Measurements from ENCODE around the gene CPAMD8. TPM values are rescaled to one million over a fixed set of nuclear protein-coding genes. Genes with fewer than 3 reads are reported as not detected.

CPAMD8 gene
- total and polyA plus RNA-seq, 5 donors from 2014 or later, result 0.03 to 2.3 (median 0.36) TPM; not detected in 1

GRCh38 chr19:17070421-17070820 is 43.8 kb upstream of the CPAMD8 start:
- no peaks in the 10 kb centered on the region for H3K27me3 ChIP-seq (ENCODE audit: control insufficient read depth, insufficient read depth, low read length)
- H3K4me1 ChIP-seq (ENCODE audit: control insufficient read depth, insufficient read depth, low read length, poor library complexity, severe bottlenecking), result peaks cover 14% of the 10 kb centered on the region
- Mint-ChIP-seq H3K4me1 (peaks cover 7 to 50% (median 28%) of the 10 kb centered on the region in 4 donors), H3K4me3 (peak overlapping the region in 1 of 4 donors; percentile 90), H3K9me3 (no peaks in the 10 kb centered on the region), H3K27me3 (no peaks in the 10 kb centered on the region), H3K36me3 (peaks cover 28% of the 10 kb centered on the region), H3K27ac (peak overlapping the region; percentile 52 to 92 (median 71))
- peaks cover 26% of the 10 kb centered on the region for H3K36me3 ChIP-seq (ENCODE audit: control insufficient read depth, insufficient read depth, low read length)
- no peaks in the 10 kb centered on the region for H3K9me3 ChIP-seq (ENCODE audit: control insufficient read depth in 2 of 2, low read length in 2 of 2)
- no peak for ATAC-seq (ENCODE audit: low read depth in 2 of 2)
- H3K27ac ChIP-seq (ENCODE audit: insufficient read depth, low read length, poor library complexity, severe bottlenecking), result no peak overlapping the region
- no peak overlapping the region for H3K4me3 ChIP-seq (ENCODE audit: low read depth, low read length)
- DNase-seq, result no peak

GRCh38 chr19:17069193-17069592 is 42.6 kb upstream of the CPAMD8 start:
- H3K4me1 ChIP-seq (ENCODE audit: control insufficient read depth, insufficient read depth, low read length, poor library complexity, severe bottlenecking), result peaks cover 15% of the 10 kb centered on the region
- ATAC-seq (ENCODE audit: low read depth in 2 of 2), result no peak
- no peak overlapping the region for H3K27ac Mint-ChIP-seq

GRCh38 chr19:17063428-17063827 is 36.8 kb upstream of the CPAMD8 start:
- no peaks in the 10 kb centered on the region for H3K27me3 ChIP-seq (ENCODE audit: control insufficient read depth, insufficient read depth, low read length)
- Mint-ChIP-seq H3K9me3 (no peaks in the 10 kb centered on the region), H3K4me3 (peak overlapping the region in 1 of 4 donors; percentile 65), H3K27ac (peak overlapping the region; percentile 40 to 94 (median 91)), H3K4me1 (peaks cover 24 to 40% (median 27%) of the 10 kb centered on the region in 4 donors), H3K36me3 (peaks cover 38% of the 10 kb centered on the region), H3K27me3 (no peaks in the 10 kb centered on the region)
- H3K36me3 ChIP-seq (ENCODE audit: control insufficient read depth, insufficient read depth, low read length), result peaks cover 25% of the 10 kb centered on the region
- H3K27ac ChIP-seq (ENCODE audit: insufficient read depth, low read length, poor library complexity, severe bottlenecking), result peak overlapping the region; percentile 28
- ATAC-seq (ENCODE audit: low read depth in 2 of 2) (peak in 1 of 2 donors; percentile 35), DNase-seq (peak in 2 of 3 donors; percentile 16 to 20)
- H3K4me3 ChIP-seq (ENCODE audit: low read depth, low read length), result peak overlapping the region; percentile 13
- H3K4me1 ChIP-seq (ENCODE audit: control insufficient read depth, insufficient read depth, low read length, poor library complexity, severe bottlenecking), result peaks cover 15% of the 10 kb centered on the region
- no peaks in the 10 kb centered on the region for H3K9me3 ChIP-seq (ENCODE audit: control insufficient read depth in 2 of 2, low read length in 2 of 2)

More at GRCh38 chr19:17069193-17069592, 42.6 kb upstream of the CPAMD8 start:
- DNase-seq, result no peak
- peaks cover 35% of the 10 kb centered on the region for H3K36me3 Mint-ChIP-seq
- no peak overlapping the region for H3K4me3 ChIP-seq (ENCODE audit: low read depth, low read length)
- no peaks in the 10 kb centered on the region for H3K27me3 ChIP-seq (ENCODE audit: control insufficient read depth, insufficient read depth, low read length)
- H3K9me3 Mint-ChIP-seq, result no peaks in the 10 kb centered on the region
- peak overlapping the region in 1 of 4 donors; percentile 15 for H3K4me3 Mint-ChIP-seq
- H3K27ac ChIP-seq (ENCODE audit: insufficient read depth, low read length, poor library complexity, severe bottlenecking), result no peak overlapping the region
- H3K4me1 Mint-ChIP-seq, result peaks cover 15 to 55% (median 35%) of the 10 kb centered on the region in 4 donors
- H3K27me3 Mint-ChIP-seq, result no peaks in the 10 kb centered on the region
- H3K36me3 ChIP-seq (ENCODE audit: control insufficient read depth, insufficient read depth, low read length), result peaks cover 26% of the 10 kb centered on the region
- H3K9me3 ChIP-seq (ENCODE audit: control insufficient read depth in 2 of 2, low read length in 2 of 2), result no peaks in the 10 kb centered on the region

- Mint-ChIP-seq H3K4me1 (peaks cover 17 to 32% (median 21%) of the 10 kb centered on the region in 4 donors), H3K4me3 (no peak overlapping the region), H3K9me3 (no peaks in the 10 kb centered on the region), H3K27me3 (no peaks in the 10 kb centered on the region), H3K27ac (no peak overlapping the region), H3K36me3 (peaks cover 36% of the 10 kb centered on the region)
- H3K36me3 ChIP-seq (ENCODE audit: control insufficient read depth, insufficient read depth, low read length), result peaks cover 34% of the 10 kb centered on the region
- DNase-seq (no peak), ATAC-seq (ENCODE audit: low read depth in 2 of 2) (no peak)
- H3K9me3 ChIP-seq (ENCODE audit: control insufficient read depth in 2 of 2, low read length in 2 of 2), result no peaks in the 10 kb centered on the region
- H3K27ac ChIP-seq (ENCODE audit: insufficient read depth, low read length, poor library complexity, severe bottlenecking), result no peak overlapping the region
- H3K4me3 ChIP-seq (ENCODE audit: low read depth, low read length), result no peak overlapping the region
- no peaks in the 10 kb centered on the region for H3K27me3 ChIP-seq (ENCODE audit: control insufficient read depth, insufficient read depth, low read length)
- peaks cover 15% of the 10 kb centered on the region for H3K4me1 ChIP-seq (ENCODE audit: control insufficient read depth, insufficient read depth, low read length, poor library complexity, severe bottlenecking)
Observed at GRCh38 chr19:17061691-17062090, 35.1 kb upstream of the CPAMD8 start.

GRCh38 chr19:17061205-17061604 is 34.6 kb upstream of the CPAMD8 start:
- Histone ChIP-seq H3K4me1 (ENCODE audit: control insufficient read depth, insufficient read depth, low read length, poor library complexity, severe bottlenecking) (peaks cover 15% of the 10 kb centered on the region), H3K36me3 (ENCODE audit: control insufficient read depth, insufficient read depth, low read length) (peaks cover 36% of the 10 kb centered on the region), H3K9me3 (ENCODE audit: control insufficient read depth in 2 of 2, low read length in 2 of 2) (no peaks in the 10 kb centered on the region), H3K27me3 (ENCODE audit: control insufficient read depth, insufficient read depth, low read length) (no peaks in the 10 kb centered on the region), H3K27ac (ENCODE audit: insufficient read depth, low read length, poor library complexity, severe bottlenecking) (no peak overlapping the region), H3K4me3 (ENCODE audit: low read depth, low read length) (no peak overlapping the region)
- peaks cover 17 to 29% (median 19%) of the 10 kb centered on the region in 4 donors for H3K4me1 Mint-ChIP-seq
- no peak overlapping the region for H3K4me3 Mint-ChIP-seq
- H3K27me3 Mint-ChIP-seq, result no peaks in the 10 kb centered on the region
- peaks cover 36% of the 10 kb centered on the region for H3K36me3 Mint-ChIP-seq
- DNase-seq (no peak), ATAC-seq (ENCODE audit: low read depth in 2 of 2) (no peak)
- no peaks in the 10 kb centered on the region for H3K9me3 Mint-ChIP-seq
- no peak overlapping the region for H3K27ac Mint-ChIP-seq

GRCh38 chr19:17060802-17061201 is 34.2 kb upstream of the CPAMD8 start:
- Histone ChIP-seq H3K9me3 (ENCODE audit: control insufficient read depth in 2 of 2, low read length in 2 of 2) (no peaks in the 10 kb centered on the region), H3K27ac (ENCODE audit: insufficient read depth, low read length, poor library complexity, severe bottlenecking) (no peak overlapping the region), H3K4me1 (ENCODE audit: control insufficient read depth, insufficient read depth, low read length, poor library complexity, severe bottlenecking) (peaks cover 15% of the 10 kb centered on the region), H3K36me3 (ENCODE audit: control insufficient read depth, insufficient read depth, low read length) (peaks cover 40% of the 10 kb centered on the region), H3K27me3 (ENCODE audit: control insufficient read depth, insufficient read depth, low read length) (no peaks in the 10 kb centered on the region), H3K4me3 (ENCODE audit: low read depth, low read length) (no peak overlapping the region)
- DNase-seq (no peak), ATAC-seq (ENCODE audit: low read depth in 2 of 2) (no peak)
- no peak overlapping the region for H3K4me3 Mint-ChIP-seq
- no peak overlapping the region for H3K27ac Mint-ChIP-seq
- H3K9me3 Mint-ChIP-seq, result no peaks in the 10 kb centered on the region
- peaks cover 16 to 29% (median 19%) of the 10 kb centered on the region in 4 donors for H3K4me1 Mint-ChIP-seq
- no peaks in the 10 kb centered on the region for H3K27me3 Mint-ChIP-seq
- peaks cover 36% of the 10 kb centered on the region for H3K36me3 Mint-ChIP-seq

GRCh38 chr19:17058236-17058635 is 31.6 kb upstream of the CPAMD8 start:
- Histone ChIP-seq H3K27ac (ENCODE audit: insufficient read depth, low read length, poor library complexity, severe bottlenecking) (no peak overlapping the region), H3K36me3 (ENCODE audit: control insufficient read depth, insufficient read depth, low read length) (peaks cover 53% of the 10 kb centered on the region), H3K27me3 (ENCODE audit: control insufficient read depth, insufficient read depth, low read length) (no peaks in the 10 kb centered on the region), H3K4me1 (ENCODE audit: control insufficient read depth, insufficient read depth, low read length, poor library complexity, severe bottlenecking) (peaks cover 2% of the 10 kb centered on the region), H3K9me3 (ENCODE audit: control insufficient read depth in 2 of 2, low read length in 2 of 2) (no peaks in the 10 kb centered on the region), H3K4me3 (ENCODE audit: low read depth, low read length) (no peak overlapping the region)
- no peak for DNase-seq
- Mint-ChIP-seq H3K4me1 (peaks cover 0 to 9% (median 3%) of the 10 kb centered on the region in 4 donors), H3K4me3 (no peak overlapping the region), H3K27ac (peak overlapping the region in 2 of 3 donors; percentile 3 to 39), H3K36me3 (peaks cover 24% of the 10 kb centered on the region), H3K9me3 (no peaks in the 10 kb centered on the region), H3K27me3 (no peaks in the 10 kb centered on the region)
- ATAC-seq (ENCODE audit: low read depth in 2 of 2), result no peak

- H3K27me3 Mint-ChIP-seq, result no peaks in the 10 kb centered on the region
- peaks cover 0 to 3% (median under 1%) of the 10 kb centered on the region in 4 donors for H3K4me1 Mint-ChIP-seq
- H3K27ac Mint-ChIP-seq, result peak overlapping the region in 1 of 3 donors; percentile 32
- H3K27me3 ChIP-seq (ENCODE audit: control insufficient read depth, insufficient read depth, low read length), result no peaks in the 10 kb centered on the region
- H3K4me3 Mint-ChIP-seq, result no peak overlapping the region
- peaks cover 61% of the 10 kb centered on the region for H3K36me3 ChIP-seq (ENCODE audit: control insufficient read depth, insufficient read depth, low read length)
- no peak overlapping the region for H3K27ac ChIP-seq (ENCODE audit: insufficient read depth, low read length, poor library complexity, severe bottlenecking)
- peak in 1 of 2 donors; percentile 11 for ATAC-seq (ENCODE audit: low read depth in 2 of 2)
- no peaks in the 10 kb centered on the region for H3K4me1 ChIP-seq (ENCODE audit: control insufficient read depth, insufficient read depth, low read length, poor library complexity, severe bottlenecking)
- no peaks in the 10 kb centered on the region for H3K9me3 Mint-ChIP-seq
- peaks cover 34% of the 10 kb centered on the region for H3K36me3 Mint-ChIP-seq
- no peak overlapping the region for H3K4me3 ChIP-seq (ENCODE audit: low read depth, low read length)
- H3K9me3 ChIP-seq (ENCODE audit: control insufficient read depth in 2 of 2, low read length in 2 of 2), result no peaks in the 10 kb centered on the region
- DNase-seq, result no peak
Observed at GRCh38 chr19:17055636-17056035, 29.0 kb upstream of the CPAMD8 start.
